Kidney epithelial cell (primary cell): ENCODE results near the gene PMEL. TPM values are rescaled to one million over a fixed set of nuclear protein-coding genes. Genes with fewer than 3 reads are reported as not detected.
"Not testable (repeated sequence)": the region's sequence is repeated elsewhere in the genome, so short reads cannot be mapped to it uniquely, and the experiment has no call there.

Experiments
- DNase-seq: peaks from one replicate; pipeline ENCODE4 v3.0.0-alpha.2; 2010; ENCODE audit warnings: low read depth
- H3K27me3 ChIP-seq: 2 replicates; pipeline ENCODE4 v1.6.0; 2011; ENCODE audit warnings: low read length; ENCODE audit not compliant: control insufficient read depth, insufficient read depth
- H3K36me3 ChIP-seq: 2 replicates; pipeline ENCODE4 v1.5.1; 2011; ENCODE audit warnings: low read length; ENCODE audit not compliant: control insufficient read depth, insufficient read depth
- H3K4me3 ChIP-seq: 2 replicates; pipeline ENCODE4 v1.5.1; 2011; ENCODE audit warnings: low read depth, mild to moderate bottlenecking, control low read depth, low read length
- total RNA-seq: library from RNA; depleted of rRNA; stranded (reverse); fragments of >200 nt; gene quantifications from 2 replicates; pipeline ENCODE4 v1.2.3, GENCODE V29; 2015
- TF ChIP-seq, protein P1 (sequence below): IDR thresholded peaks from 2 replicates; pipeline ENCODE4 v1.5.1; 2011; ENCODE audit warnings: mild to moderate bottlenecking, moderate library complexity, low read length, control low read depth, inconsistent platforms; ENCODE audit not compliant: insufficient read depth, poor library complexity, severe bottlenecking

PMEL gene
- total RNA-seq, 1 donor from 2014 or later: 1.1 TPM

DNA sequence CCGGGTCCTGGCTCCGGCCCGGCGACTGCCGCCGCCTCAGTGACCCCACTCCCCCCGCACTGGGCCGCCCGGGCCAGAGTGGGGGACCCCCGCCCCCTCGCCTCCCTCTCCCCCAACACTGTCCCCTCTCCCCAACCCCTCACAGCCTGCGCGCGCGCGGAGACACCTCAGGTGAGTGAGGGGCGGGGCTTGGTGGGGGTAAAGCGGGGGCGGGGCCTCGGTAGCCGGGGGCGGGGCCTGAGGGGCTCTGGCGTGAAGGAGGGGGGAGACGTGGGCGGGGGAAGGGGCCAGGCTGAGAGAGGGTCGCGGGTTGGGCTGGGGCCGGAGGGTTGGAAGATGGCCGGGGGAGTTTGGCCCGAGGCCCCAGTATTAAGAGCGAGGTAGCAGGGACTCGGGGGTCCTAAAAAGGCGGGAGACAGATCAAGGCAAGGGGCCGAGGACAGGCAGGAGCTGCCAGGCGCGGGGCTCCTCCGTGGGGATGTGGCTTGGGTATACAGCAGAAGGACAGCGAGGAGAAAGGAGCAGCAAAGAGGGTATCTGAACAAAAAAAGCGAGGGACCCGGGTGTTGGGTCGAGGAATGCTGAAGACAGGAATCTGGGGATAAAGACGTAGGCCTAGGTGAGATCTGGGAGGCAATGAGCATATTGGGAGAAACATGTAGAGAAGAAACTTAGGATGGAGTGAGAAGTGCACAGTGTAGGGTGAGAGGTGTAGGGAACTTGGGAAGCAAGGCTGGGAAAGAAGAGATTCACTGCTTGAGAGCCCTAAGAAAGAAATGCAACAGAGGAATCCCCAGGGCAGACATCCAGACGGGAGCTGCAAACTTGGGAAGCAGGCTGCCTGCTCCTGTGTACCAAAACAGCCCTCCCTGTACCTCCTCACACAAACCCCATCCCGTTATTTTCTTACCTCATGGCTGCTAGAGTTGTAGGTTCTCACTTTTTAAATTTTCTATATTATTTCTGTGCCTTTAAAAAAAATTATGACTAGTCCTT is 42.0 kb upstream of the PMEL start:
- Histone ChIP-seq H3K27me3 (no peaks in the 10 kb centered on the region), H3K36me3 (peaks cover 2% of the 10 kb centered on the region), H3K4me3 (peak overlapping the region; percentile 78)
- DNase-seq: no peak
- TF ChIP-seq, protein P1, sequence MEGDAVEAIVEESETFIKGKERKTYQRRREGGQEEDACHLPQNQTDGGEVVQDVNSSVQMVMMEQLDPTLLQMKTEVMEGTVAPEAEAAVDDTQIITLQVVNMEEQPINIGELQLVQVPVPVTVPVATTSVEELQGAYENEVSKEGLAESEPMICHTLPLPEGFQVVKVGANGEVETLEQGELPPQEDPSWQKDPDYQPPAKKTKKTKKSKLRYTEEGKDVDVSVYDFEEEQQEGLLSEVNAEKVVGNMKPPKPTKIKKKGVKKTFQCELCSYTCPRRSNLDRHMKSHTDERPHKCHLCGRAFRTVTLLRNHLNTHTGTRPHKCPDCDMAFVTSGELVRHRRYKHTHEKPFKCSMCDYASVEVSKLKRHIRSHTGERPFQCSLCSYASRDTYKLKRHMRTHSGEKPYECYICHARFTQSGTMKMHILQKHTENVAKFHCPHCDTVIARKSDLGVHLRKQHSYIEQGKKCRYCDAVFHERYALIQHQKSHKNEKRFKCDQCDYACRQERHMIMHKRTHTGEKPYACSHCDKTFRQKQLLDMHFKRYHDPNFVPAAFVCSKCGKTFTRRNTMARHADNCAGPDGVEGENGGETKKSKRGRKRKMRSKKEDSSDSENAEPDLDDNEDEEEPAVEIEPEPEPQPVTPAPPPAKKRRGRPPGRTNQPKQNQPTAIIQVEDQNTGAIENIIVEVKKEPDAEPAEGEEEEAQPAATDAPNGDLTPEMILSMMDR: no peak

DNA sequence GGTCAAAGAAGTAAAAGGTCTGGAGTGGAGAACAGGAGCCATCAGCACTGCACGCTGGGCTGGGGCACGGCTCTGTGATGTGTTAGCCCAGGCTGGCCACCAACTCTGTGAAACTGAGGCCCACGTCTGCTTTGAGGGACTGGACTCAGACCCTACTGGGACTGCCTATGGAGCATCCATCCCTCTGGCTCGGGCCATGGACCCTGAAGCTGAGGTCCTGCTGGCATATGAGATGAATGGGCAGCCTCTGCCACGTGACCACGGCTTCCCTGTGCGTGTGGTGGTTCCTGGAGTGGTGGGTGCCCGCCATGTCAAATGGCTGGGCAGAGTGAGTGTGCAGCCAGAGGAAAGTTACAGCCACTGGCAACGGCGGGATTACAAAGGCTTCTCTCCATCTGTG is 38.4 kb upstream of the PMEL start:
- no peaks in the 10 kb centered on the region for H3K27me3 ChIP-seq
- H3K36me3 ChIP-seq: peaks cover 2% of the 10 kb centered on the region
- H3K4me3 ChIP-seq: no peak overlapping the region
- DNase-seq: no peak
- TF ChIP-seq, protein P1: no peak

GRCh38 chr12:56003376-56003775 is 37.5 kb upstream of the PMEL start:
- not testable (repeated sequence) for H3K36me3 ChIP-seq, H3K4me3 ChIP-seq, DNase-seq, H3K27me3 ChIP-seq

GRCh38 chr12:56001487-56002100 is 35.8 kb upstream of the PMEL start:
- Histone ChIP-seq H3K4me3 (no peak overlapping the region), H3K36me3 (peaks cover 2% of the 10 kb centered on the region), H3K27me3 (no peaks in the 10 kb centered on the region)
- DNase-seq: no peak
- TF ChIP-seq, protein P1: no peak

DNA sequence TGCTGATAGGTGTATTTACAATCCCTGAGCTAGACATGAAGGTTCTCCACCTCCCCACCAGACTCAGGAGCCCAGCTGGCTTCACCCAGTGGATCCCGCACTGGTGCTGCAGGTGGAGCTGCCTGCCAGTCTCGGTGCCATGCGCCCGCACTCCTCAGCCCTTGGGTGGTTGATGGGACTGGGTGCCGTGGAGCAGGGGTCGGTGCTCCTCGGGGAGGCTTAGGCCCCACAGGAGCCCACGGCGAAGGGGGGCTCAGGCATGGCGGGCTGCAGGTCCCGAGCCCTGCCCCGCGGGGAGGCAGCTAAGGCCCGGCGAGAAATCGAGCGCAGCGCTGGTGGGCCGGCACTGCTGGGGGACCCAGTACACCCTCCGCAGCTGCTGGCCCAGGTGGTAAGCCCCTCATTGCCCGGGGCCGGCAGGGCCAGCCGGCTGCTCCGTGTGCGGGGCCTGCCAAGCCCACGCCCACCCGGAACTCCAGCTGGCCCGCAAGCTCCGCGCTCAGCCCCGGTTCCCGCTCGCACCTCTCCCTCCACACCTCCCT is 34.2 kb upstream of the PMEL start:
- H3K4me3 ChIP-seq, H3K27me3 ChIP-seq, DNase-seq, H3K36me3 ChIP-seq: not testable (repeated sequence)

GRCh38 chr12:55999522-55999921 is 33.7 kb upstream of the PMEL start:
- not testable (repeated sequence) for H3K36me3 ChIP-seq, H3K4me3 ChIP-seq, DNase-seq, H3K27me3 ChIP-seq

DNA sequence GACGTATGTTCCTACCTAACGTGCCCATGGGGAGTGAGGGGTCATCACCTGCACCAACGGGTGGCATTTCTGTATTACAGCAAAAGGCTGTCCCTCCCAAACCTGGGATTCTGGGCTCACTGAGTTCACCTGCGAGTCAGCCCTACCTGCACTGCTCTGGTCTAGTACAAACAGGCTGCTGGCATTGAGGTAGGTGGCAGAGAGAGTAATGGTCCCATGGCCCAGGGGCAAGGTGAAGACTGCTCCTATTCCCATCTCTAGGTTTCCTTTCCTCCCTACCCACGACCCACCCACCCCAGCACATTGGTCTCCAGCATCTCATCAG is 31.7 kb upstream of the PMEL start:
- H3K27me3 ChIP-seq: no peaks in the 10 kb centered on the region
- peak overlapping the region; percentile 65 for H3K4me3 ChIP-seq
- no peaks in the 10 kb centered on the region for H3K36me3 ChIP-seq
- TF ChIP-seq, protein P1: no peak
- no peak for DNase-seq
